HG03575 (cell line): Measurements from ENCODE around the gene ATG4D.
"Not testable (repeated sequence)": the region's sequence is repeated elsewhere in the genome, so short reads cannot be mapped to it uniquely, and the experiment has no call there.

Experiments used
- ATAC-seq: cut with Tn5 transposase; IDR thresholded peaks from one replicate; pipeline ENCODE4 v1.9.1; 2021; ENCODE audit not compliant: unreplicated experiment, insufficient number of reproducible peaks, low FRiP score; ENCODE audit errors: extremely low read depth

ATG4D gene

GRCh38 chr19:10568062-10568825 is 24.5 kb downstream of the ATG4D start:
- ATAC-seq = no peak

- peak; percentile 43 for ATAC-seq
These were observed 25.3 kb downstream of the ATG4D start, which contains the start of gene CDKN2D for GRCh38 chr19:10568826-10569651. CDKN2D (minus strand) TSS chr19:10568979; CDS start chr19:10568653, 326 bp downstream.

DNA sequence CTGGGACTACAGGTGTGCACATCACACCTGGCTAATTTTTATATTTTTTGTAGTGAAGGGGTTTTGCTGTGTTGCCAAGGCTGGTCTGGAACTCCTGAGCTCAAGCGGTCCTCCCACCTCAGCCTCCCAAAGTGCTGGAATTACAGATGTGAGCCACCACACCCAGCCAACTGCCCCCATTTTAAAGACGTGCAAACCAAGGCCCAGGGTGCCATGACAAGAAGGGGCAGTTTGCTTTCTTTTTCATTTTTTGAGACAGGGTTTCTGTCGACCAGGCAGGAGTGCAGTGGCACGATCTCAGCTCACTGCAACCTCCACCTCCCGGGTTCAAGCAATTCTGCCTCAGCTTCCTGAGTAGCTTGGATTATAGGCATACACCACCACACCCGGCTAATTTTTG is 30.1 kb downstream of the ATG4D start:
- not testable (repeated sequence) for ATAC-seq

GRCh38 chr19:10574462-10574861 is 30.8 kb downstream of the ATG4D start:
- no peak for ATAC-seq

DNA sequence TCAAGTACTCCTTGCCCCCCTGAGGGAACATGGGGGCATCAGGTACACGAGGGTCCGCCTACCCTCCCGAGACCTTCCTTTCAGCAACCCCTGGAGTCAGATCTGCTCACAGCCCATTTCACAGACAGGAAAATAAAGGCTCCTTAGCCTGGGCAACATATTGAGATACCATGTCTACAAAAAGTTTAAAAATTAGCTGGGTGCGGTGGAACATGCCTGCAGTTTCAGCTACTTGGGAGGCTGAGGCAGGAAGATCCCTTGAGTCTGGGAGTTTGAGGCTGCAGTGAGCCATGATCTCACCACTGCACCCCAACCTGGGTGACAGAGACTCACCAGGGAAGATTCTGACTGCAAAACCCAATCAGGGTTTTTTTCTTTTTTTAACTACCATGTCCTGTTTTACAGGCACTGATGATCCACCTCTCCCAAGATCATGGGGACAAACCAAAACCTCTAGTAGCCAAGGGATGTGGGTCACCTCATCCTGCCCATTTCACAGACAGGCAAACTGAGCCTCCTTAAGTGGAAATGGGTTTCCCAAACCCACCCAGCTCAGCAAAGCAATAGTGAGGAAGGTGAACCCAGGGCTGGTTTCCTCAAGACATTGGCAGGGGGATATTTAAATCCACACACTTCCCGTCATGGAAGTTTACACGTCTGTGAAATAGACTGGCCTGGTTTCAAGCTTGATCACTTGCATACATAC is 31.5 kb downstream of the ATG4D start:
- no peak for ATAC-seq

DNA sequence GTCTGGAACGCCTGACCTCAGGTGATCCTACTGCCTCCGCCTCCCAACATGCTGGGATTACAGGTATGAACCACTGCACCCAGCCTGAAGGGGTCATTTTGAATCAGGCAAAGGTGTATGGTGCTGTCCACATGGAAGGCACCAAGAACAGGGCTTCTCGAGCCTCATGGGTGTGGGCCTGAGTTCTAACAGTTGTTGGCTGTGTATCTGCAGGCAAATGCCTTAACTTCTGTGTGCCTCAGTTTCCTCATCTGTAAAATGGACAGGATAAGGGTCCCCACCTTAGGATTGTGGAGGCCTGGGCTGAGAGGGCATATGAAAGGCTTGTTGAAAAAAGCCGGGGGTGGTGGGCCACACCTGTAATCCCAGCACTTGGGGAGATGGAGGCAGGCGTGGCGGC is 34.2 kb downstream of the ATG4D start:
- ATAC-seq = no peak

DNA sequence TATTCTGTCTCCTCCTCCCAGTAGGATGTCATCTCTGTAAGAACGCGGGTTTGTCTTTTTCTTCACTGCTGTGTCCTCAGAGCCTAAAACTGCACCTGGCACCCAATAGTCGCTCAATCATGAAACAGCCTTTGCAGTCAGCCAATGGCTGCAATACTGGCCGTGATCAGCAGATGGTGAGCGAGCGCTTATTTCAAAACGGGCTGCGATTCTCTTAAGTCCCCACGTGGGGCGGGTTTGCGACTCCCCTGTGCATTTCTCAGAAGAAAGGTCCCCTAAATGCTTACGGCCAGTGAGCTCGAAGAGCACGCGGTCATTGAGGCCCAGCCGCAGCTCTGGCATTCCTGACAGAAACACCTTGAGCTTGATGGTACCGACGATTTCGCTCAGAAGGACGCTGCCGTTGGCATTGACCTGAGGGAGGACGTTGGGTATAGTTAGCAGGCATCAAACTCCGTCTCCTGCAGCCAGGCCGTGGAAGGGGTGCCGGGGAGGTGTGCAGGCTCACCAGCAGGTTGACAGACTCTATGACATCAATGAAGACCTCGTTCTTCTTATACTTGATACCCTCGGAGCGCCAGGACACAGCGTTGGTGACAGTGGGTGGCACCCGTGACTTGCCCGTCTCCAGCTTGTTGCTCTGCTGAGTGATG is 37.4 kb downstream of the ATG4D start:
- no peak for ATAC-seq

GRCh38 chr19:10582091-10582490 is 38.4 kb downstream of the ATG4D start:
- ATAC-seq = no peak

- ATAC-seq = no peak
These were observed 39.5 kb downstream of the ATG4D start for GRCh38 chr19:10583036-10583776.

DNA sequence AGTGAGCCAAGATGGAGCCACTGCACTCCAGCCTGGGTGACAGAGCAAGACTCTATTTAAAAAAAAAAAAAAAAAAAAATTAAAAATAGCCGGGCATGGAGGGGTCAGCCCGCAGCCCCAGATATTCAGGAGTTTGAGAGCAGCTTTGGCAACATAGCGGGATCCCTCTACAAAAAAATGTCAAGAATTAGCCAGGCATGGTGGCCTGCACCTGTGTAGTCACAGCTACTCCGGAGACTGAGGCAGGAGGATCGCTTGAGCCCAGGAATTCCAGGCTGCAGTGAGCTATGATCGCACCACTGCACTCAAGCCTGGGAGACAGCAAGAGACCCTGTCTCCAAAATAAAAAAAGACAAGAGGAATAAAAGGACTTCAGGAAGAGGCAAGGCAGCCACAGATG is 42.7 kb downstream of the ATG4D start:
- ATAC-seq = no peak

- ATAC-seq = no peak
These were observed 43.5 kb downstream of the ATG4D start, which contains the start of gene AP1M2 for GRCh38 chr19:10587022-10587838. AP1M2 (minus strand) TSS chr19:10587312; CDS start chr19:10587231, 81 bp downstream.

DNA sequence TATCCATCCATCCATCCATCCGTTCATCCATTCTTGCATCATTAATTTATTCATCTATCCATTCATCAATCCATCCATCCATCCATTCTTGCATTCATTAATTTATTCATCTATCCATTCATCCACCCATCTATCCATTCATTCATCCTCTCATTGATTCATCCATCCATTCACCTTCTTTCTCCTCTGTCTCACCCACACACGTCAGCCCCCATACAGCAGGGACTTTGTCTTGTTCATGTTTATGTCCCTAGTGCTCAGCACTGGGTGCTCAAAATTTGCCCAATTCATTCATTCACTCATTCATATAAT is 44.1 kb downstream of the ATG4D start:
- ATAC-seq = no peak

DNA sequence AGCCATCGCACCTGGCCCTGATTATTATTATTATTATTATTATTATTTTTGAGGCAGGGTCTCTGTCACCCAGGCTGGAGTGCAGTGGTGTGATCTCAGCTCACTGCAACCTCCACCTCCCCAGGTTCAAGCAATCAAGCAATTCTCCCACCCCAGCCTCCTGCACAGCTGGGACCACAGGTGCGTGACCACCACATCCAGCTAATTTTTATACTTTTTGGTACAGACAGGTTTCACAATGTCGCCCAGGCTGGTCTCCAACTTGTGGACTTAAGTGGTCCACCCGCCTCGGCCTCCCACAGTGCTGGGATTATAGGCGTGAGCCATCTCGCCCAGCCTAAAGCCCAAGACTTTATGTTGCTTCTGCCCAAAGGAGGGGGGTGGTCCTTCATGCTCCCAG is 49.4 kb downstream of the ATG4D start:
- ATAC-seq = no peak

DNA sequence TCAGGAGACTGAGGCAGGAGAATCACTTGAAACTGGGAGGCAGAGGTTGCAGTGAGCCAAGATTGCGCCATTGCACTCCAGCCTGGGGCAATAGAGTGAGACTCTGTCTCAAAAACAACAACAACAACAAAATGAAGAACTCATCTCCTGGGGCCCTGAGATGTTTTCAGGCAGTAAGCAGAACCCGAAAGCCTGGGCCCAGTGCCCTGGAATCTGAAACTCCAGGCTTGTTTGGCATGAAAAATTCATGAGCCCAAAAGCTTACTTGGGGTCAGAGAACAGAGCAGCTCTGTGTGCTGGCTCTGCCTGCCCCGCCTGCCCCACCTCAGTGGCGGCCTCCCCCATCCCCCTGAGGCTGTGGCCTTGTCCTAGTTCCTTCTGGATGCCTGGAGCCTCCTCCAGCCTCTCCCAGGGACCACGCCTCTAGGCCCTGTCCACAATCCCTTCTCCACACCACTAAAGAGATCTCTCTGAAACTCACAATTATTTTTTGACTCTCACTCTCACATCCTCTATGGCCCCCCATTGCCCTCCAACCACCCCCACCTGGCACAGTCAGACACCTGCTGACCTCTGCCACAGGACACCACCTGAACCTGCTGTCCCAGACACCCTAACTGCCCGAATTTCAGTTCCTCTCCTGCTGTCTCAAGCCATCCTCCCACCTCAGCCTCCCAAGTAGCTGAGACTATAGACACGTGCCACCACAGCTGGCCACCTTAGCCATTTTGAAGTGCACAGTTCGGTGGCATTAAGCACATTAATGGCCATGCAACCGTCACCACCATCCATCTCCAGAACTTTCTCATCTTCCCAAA is 50.3 kb downstream of the ATG4D start:
- ATAC-seq = no peak

- ATAC-seq = no peak
These were observed 56.4 kb downstream of the ATG4D start for GRCh38 chr19:10600149-10600548.

DNA sequence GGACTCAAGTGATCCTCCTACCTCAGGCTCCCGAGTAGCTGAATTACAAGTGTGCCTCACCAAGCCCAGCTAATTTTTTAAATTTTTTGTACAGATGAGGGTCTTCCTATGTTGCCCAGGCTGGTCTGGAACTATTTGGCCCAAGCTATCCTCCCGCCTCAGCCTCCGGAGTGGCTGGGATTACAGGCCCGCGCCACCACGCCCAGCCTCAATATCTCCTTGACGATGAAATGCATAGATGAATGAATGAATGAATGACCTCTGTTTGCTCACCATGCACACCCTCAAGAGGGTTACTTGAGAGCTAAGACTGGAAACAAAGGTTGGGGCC is 58.3 kb downstream of the ATG4D start:
- no peak for ATAC-seq
